H1 (cell line): ENCODE data around the gene TMEM266.

Experiments used
- EP300 ChIP-seq, 2 experiments: IDR thresholded peaks; 1 replicate in 1 of 2; 2 replicates in 1 of 2; pipeline ENCODE4 v1.6.1; 2011 to 2012; ENCODE audit warnings: low read depth in 2 of 2, low read length in 2 of 2, mild to moderate bottlenecking in 2 of 2, borderline replicate concordance in 1 of 2, inconsistent platforms in 1 of 2, moderate library complexity in 1 of 2
- GABPA ChIP-seq: IDR thresholded peaks from 2 replicates; pipeline ENCODE4 v1.6.1; 2011; ENCODE audit warnings: mild to moderate bottlenecking, low read length, moderate library complexity, borderline replicate concordance; ENCODE audit not compliant: insufficient read depth
- JUND ChIP-seq: IDR thresholded peaks from 2 replicates; pipeline ENCODE4 v1.6.1; 2011; ENCODE audit warnings: mild to moderate bottlenecking, improper control_type of control experiment, low read length
- POLR2A ChIP-seq, 2 experiments: IDR thresholded peaks; 1 replicate in 1 of 2; 2 replicates in 1 of 2; pipeline ENCODE4 v1.6.1; 2011; ENCODE audit warnings: low read depth in 2 of 2, low read length in 2 of 2, mild to moderate bottlenecking in 2 of 2; ENCODE audit errors: control extremely low read depth in 1 of 2
- SUZ12 ChIP-seq: fragments of 200-600 bp; sonication (generic); IDR thresholded peaks from 2 replicates; pipeline ENCODE4 v1.6.1; 2012; ENCODE audit warnings: mild to moderate bottlenecking, inconsistent platforms, low read length, moderate library complexity, mixed read lengths
- TBP ChIP-seq: IDR thresholded peaks from 2 replicates; pipeline ENCODE4 v1.6.1; 2011; ENCODE audit warnings: low read depth, low read length, improper control_type of control experiment
- TF ChIP-seq, protein P1 (sequence below), 3 experiments: IDR thresholded peaks; 1 replicate in 2 of 3; 2 replicates in 1 of 3; pipeline versions ENCODE4 v1.5.1 to v1.6.1; 2011; ENCODE audit warnings: low read length in 3 of 3, mild to moderate bottlenecking in 3 of 3, inconsistent platforms in 2 of 3, low read depth in 1 of 3, moderate library complexity in 1 of 3; ENCODE audit not compliant: insufficient read depth in 1 of 3; ENCODE audit errors: control extremely low read depth in 1 of 3
- TF ChIP-seq, protein P2 (sequence below): IDR thresholded peaks from 2 replicates; pipeline ENCODE4 v1.6.1; 2011; ENCODE audit warnings: low read depth, mild to moderate bottlenecking, low read length; ENCODE audit not compliant: insufficient read depth

DNA sequence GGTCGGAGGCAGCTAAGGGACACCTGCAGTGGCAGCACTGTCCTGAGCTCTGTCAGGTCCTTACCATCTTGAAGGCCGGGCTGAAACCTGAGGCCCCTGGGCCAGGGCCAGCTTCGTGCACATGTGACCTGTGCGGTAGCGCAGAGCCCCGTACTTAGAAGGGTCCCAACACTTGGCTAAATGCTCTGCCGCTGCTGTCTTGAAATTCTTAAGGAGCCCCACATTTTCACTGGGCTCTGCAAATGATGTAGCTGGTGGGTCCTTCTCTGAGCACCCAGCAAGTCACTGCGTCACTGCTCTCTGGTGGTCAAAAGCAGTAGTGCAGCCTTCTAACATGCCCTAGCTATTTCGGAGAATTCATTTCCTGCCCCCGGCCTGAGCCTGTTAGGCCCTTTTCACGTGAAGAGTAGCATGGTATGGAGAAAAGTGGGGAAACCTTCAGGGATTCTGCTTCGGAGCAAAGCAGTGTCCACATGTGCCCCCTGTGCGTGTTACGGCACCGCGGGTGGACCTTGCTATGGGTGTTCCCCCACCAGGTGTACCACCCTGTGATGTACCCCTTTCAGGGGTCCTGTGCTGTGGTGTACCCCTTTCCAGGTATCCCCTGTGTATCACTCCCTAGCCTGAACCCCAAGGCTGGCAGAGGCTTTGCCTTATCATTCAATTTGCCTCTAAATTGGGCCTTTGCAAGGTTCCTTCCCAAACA, 79.7 kb downstream of the TMEM266 start:
- no peak for TF ChIP-seq GABPA
- TF ChIP-seq, protein P1, sequence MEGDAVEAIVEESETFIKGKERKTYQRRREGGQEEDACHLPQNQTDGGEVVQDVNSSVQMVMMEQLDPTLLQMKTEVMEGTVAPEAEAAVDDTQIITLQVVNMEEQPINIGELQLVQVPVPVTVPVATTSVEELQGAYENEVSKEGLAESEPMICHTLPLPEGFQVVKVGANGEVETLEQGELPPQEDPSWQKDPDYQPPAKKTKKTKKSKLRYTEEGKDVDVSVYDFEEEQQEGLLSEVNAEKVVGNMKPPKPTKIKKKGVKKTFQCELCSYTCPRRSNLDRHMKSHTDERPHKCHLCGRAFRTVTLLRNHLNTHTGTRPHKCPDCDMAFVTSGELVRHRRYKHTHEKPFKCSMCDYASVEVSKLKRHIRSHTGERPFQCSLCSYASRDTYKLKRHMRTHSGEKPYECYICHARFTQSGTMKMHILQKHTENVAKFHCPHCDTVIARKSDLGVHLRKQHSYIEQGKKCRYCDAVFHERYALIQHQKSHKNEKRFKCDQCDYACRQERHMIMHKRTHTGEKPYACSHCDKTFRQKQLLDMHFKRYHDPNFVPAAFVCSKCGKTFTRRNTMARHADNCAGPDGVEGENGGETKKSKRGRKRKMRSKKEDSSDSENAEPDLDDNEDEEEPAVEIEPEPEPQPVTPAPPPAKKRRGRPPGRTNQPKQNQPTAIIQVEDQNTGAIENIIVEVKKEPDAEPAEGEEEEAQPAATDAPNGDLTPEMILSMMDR (IDR thresholded peaks at IDR 0.05; ENCODE audit: control extremely low read depth in 1 of 3, insufficient read depth in 1 of 3, low read depth in 1 of 3, low read length in 3 of 3), result peak; percentile 80 to 97 (median 88)
- TF ChIP-seq, protein P2, sequence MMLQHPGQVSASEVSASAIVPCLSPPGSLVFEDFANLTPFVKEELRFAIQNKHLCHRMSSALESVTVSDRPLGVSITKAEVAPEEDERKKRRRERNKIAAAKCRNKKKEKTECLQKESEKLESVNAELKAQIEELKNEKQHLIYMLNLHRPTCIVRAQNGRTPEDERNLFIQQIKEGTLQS, result no peak
- TF ChIP-seq POLR2A (IDR thresholded peaks at IDR 0.05; ENCODE audit: control extremely low read depth in 1 of 2, low read depth in 2 of 2, low read length in 2 of 2), result no peak
- 0 out of 2 replicates have a peak, but pooled peaks have one; percentile 35 for TF ChIP-seq JUND
- TF ChIP-seq SUZ12, result no peak
- TF ChIP-seq TBP, result no peak
- no peak for TF ChIP-seq EP300 (IDR thresholded peaks at IDR 0.05; ENCODE audit: borderline replicate concordance in 1 of 2, low read depth in 2 of 2, low read length in 2 of 2)
